Erythroblast (primary cell): ENCODE results near the gene MYO1B.

Source experiments
- GATA1 ChIP-seq: IDR thresholded peaks from 2 replicates; pipeline ENCODE4 v1.6.1; 2011; ENCODE audit warnings: low read depth, mild to moderate bottlenecking, control low read depth, low read length, moderate library complexity
- POLR2A ChIP-seq: IDR thresholded peaks from 2 replicates; pipeline ENCODE4 v1.6.1; 2011; ENCODE audit warnings: mild to moderate bottlenecking, low read length

- TF ChIP-seq POLR2A (no peak), GATA1 (no peak)
Measured at GRCh38 chr2:191347154-191347553, 102.0 kb downstream of the MYO1B start.
